ENCODE data around the gene GAPDH. TPM values are rescaled to one million over a fixed set of nuclear protein-coding genes. Genes with fewer than 3 reads are reported as not detected.
A peak's percentile ranks its signal among the peaks of the same experiment; 100 is the strongest.
"Not testable (repeated sequence)": the region's sequence is repeated elsewhere in the genome, so short reads cannot be mapped to it uniquely, and the experiment has no call there.

Gene GAPDH
- 736 TPM for total RNA-seq
- long read RNA-seq, transcript GAPDH-201 (9 exons, 1,875 nt): major isoform, 941 of 1,043 reads
- long read RNA-seq, transcript GAPDH-204 (8 exons, 1,256 nt): minor isoform, 47 of 1,043 reads
- long read RNA-seq, partial matches to known transcripts: 37 of 1,043 reads
- long read RNA-seq, other reads (novel, unspliced or antisense): 15 of 1,043 reads

DNA sequence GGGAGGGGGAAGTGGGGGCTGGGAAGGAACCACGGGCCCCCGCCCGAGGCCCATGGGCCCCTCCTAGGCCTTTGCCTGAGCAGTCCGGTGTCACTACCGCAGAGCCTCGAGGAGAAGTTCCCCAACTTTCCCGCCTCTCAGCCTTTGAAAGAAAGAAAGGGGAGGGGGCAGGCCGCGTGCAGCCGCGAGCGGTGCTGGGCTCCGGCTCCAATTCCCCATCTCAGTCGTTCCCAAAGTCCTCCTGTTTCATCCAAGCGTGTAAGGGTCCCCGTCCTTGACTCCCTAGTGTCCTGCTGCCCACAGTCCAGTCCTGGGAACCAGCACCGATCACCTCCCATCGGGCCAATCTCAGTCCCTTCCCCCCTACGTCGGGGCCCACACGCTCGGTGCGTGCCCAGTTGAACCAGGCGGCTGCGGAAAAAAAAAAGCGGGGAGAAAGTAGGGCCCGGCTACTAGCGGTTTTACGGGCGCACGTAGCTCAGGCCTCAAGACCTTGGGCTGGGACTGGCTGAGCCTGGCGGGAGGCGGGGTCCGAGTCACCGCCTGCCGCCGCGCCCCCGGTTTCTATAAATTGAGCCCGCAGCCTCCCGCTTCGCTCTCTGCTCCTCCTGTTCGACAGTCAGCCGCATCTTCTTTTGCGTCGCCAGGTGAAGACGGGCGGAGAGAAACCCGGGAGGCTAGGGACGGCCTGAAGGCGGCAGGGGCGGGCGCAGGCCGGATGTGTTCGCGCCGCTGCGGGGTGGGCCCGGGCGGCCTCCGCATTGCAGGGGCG, at the start of gene GAPDH:
GAPDH (plus strand) TSS at position 595 of the 772 bp plus-strand sequence. CDS start 316 bp downstream, outside the sequence.
- intact Hi-C loops (cut with DNase I): no loop called here
- peak within 1 kb of the TSS; percentile 94 for H3K27ac ChIP-seq
- TF ChIP-seq, protein P1, sequence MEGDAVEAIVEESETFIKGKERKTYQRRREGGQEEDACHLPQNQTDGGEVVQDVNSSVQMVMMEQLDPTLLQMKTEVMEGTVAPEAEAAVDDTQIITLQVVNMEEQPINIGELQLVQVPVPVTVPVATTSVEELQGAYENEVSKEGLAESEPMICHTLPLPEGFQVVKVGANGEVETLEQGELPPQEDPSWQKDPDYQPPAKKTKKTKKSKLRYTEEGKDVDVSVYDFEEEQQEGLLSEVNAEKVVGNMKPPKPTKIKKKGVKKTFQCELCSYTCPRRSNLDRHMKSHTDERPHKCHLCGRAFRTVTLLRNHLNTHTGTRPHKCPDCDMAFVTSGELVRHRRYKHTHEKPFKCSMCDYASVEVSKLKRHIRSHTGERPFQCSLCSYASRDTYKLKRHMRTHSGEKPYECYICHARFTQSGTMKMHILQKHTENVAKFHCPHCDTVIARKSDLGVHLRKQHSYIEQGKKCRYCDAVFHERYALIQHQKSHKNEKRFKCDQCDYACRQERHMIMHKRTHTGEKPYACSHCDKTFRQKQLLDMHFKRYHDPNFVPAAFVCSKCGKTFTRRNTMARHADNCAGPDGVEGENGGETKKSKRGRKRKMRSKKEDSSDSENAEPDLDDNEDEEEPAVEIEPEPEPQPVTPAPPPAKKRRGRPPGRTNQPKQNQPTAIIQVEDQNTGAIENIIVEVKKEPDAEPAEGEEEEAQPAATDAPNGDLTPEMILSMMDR (IDR thresholded peaks at IDR 0.05): no peak
- H3K4me3 ChIP-seq: peak within 1 kb of the TSS; percentile 91
- ATAC-seq (peak; percentile 85), DNase-seq (peak; percentile 95)
- peaks cover 34% of the 10 kb centered on the region for H3K4me1 ChIP-seq
- no peaks in the 10 kb centered on the region for H3K9me3 ChIP-seq
- H3K36me3 ChIP-seq: peaks cover 60% of the 10 kb centered on the region
- H3K27me3 ChIP-seq: no peaks in the 10 kb centered on the region

DNA sequence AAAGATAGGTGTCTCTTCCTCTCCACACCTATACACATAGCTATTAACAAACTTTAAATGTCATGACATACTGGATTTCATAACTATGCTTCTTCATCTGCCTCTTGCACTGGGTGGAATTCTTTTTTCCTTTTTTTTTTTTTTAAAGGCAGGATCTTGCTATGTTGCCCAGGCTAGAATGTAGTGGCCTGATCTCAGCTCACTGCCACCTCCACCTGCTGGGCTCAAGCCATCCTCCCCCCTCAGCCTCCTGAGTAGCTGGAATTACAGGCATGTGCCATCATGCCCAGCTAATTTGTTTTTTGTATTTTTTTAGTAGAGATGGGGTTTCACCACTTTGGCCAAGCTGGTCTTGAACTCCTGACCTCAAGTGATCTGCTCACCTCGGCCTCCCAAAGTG, 46.1 kb upstream of the GAPDH start:
- H3K9me3 ChIP-seq: no peaks in the 10 kb centered on the region
- ATAC-seq (no peak), DNase-seq (no peak)
- intact Hi-C loops (cut with DNase I): no loop called here
- no peaks in the 10 kb centered on the region for H3K36me3 ChIP-seq
- TF ChIP-seq, protein P1 (IDR thresholded peaks at IDR 0.05): no peak
- no peak overlapping the region for H3K4me3 ChIP-seq
- H3K27ac ChIP-seq: no peak overlapping the region
- no peaks in the 10 kb centered on the region for H3K27me3 ChIP-seq
- H3K4me1 ChIP-seq: peaks cover 7% of the 10 kb centered on the region

DNA sequence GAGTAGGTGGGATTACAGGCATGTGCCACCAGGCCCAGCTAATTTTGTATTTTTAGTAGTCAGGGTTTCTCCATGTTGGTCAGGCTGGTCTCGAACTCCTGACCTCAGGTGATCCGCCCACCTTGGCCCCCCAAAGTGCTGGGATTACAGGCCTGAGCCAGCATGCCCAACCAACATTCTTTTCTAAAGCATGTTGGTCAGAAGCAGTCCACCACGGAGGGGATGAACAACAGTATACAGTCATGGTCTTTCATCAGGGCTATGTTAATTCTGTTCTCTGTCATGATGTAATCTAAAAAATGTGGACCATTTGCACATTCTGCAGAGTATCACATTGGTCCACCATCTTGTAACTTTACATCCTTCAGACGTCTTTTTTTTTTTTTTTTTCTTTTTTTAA, 44.9 kb upstream of the GAPDH start:
- ATAC-seq: no peak
- H3K4me1 ChIP-seq: peaks cover 10% of the 10 kb centered on the region
- no peak overlapping the region for H3K27ac ChIP-seq
- H3K4me3 ChIP-seq: no peak overlapping the region
- intact Hi-C loops (cut with DNase I): no loop called here
- no peaks in the 10 kb centered on the region for H3K27me3 ChIP-seq
- no peaks in the 10 kb centered on the region for H3K9me3 ChIP-seq
- TF ChIP-seq, protein P1 (IDR thresholded peaks at IDR 0.05): no peak
- no peak for DNase-seq
- no peaks in the 10 kb centered on the region for H3K36me3 ChIP-seq

DNA sequence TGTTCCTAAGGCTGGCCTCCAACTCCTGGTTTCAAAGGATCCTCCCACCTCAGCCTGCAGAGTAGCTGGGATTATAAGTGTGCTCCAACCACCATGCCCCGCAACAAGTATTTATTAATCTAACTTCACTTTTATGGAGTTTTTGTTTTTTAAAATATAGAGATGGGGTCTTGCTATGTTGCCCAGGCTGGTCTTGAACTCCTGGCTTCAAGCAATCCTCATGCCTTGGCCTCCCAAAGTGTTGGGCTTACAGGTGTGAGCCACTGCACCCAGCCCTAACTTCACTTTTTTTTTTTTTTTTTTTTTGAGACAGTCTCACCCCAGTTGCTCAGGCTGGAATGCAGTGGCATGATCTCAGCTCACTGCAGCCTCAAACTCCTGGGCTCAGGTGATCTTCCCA, 43.6 kb upstream of the GAPDH start:
- ATAC-seq; H3K9me3 ChIP-seq; intact Hi-C loops (cut with DNase I); H3K36me3 ChIP-seq; DNase-seq; H3K4me3 ChIP-seq; H3K27me3 ChIP-seq; H3K27ac ChIP-seq: not testable (repeated sequence)
- peaks cover 17% of the 10 kb centered on the region for H3K4me1 ChIP-seq

DNA sequence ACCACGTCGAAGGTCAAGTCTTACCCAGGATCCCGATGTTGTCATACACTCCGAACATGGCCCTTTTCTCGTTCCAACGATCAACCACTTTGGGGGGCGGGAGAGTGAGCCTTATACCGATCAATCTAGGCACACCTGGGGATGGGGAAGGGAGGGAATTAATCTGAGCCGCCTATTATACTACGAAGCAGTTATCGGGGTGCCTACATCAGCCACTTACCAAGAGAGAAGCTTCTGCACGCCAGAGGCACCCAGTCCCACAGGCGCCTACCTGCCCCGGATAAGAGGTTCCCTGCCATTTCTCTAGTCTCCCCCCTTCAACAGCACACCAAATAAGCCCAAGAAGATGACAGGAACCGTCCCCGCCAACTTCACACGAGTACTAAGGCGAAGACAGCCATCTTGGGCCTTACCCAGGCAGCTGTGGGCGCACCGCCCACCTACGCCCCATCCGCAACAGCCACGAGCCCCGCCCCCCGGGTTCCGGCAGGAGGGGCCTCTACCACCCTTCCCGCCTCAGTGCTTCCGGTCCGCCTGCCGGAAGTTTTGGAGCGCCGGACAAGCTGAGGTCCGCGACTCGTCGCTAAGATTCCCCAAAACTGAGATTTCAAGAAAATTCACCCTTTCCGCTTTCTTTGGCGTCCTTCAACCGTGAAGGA, 41.4 kb upstream of the GAPDH start, which contains the start of gene MRPL51:
MRPL51 (minus strand) TSS at position 425 of the 659 bp plus-strand sequence; CDS start at position 299, 126 bp downstream.
- DNase-seq (peak; percentile 99), ATAC-seq (peak; percentile 97)
- H3K4me1 ChIP-seq: peaks cover 17% of the 10 kb centered on the region
- no peaks in the 10 kb centered on the region for H3K27me3 ChIP-seq
- peak within 1 kb of the TSS; percentile 96 for H3K27ac ChIP-seq
- peak within 1 kb of the TSS; percentile 94 for H3K4me3 ChIP-seq
- TF ChIP-seq, protein P1 (IDR thresholded peaks at IDR 0.05): no peak
- intact Hi-C loops (cut with DNase I): no loop called here
- H3K36me3 ChIP-seq: peaks cover 16% of the 10 kb centered on the region
- H3K9me3 ChIP-seq: no peaks in the 10 kb centered on the region

Data from upper lobe of right lung (tissue), 1 donor.